GM12873 (cell line): ENCODE measurements around the gene KLF1.

Experiments
- CTCF ChIP-seq: IDR thresholded peaks from 2 replicates; pipeline ENCODE4 v1.5.1; 2012; ENCODE audit warnings: low read depth, mild to moderate bottlenecking, moderate library complexity, low read length, control low read depth; ENCODE audit not compliant: insufficient read depth; ENCODE audit errors: missing control alignments

Gene KLF1

DNA sequence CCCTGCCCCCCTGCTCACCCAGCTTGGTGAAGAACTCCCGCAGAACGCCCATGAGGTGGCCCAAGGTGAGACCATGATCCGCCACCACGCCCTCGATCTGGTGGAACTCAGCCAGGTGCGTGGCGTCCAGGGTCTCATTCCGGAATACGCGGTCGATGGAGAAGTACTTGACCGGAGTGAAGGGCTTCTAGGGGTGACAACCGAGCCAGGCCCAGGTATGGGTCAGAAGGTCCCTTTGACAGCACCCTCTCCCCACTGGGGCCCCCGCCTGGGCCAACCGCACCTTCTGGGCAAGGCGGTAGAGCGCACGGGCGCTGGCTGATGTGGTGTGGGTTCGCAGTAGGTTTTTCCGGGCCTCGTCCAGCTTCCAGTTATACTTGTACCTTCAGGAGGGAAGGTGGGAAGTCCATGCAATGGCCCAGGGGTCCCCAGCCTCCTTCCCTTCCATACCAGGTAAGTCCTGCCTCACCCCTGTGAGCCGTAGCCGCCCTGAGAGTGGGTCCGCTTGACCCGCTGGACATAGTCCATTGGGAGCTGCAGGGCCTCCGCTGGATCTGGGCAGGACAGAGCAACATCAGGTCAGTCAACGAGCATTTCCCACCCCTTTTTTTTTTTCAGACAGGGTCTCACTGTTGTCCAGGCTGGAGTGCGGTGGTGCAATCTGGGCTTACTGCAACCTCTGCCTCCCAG, 37.8 kb upstream of the KLF1 start:
- no peak for TF ChIP-seq CTCF

DNA sequence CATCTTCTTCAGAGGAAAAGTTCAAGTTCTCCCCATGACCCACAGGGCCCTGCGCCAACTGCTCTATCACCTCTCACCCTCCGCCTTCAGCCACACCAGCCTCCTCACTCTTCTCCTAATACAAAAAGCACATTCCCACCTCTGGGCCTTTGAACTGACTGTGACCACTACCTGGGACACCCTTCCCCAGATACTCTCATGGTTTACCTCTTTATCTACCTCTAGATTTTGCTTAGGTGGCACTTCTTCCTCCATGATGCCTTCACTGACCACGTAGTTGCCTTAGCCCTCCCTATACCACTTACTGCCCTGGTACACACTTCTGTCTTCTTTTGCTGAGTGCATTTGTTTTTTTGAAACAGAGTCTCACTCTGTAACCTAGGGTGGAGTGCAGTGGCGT, 36.0 kb upstream of the KLF1 start:
- TF ChIP-seq CTCF: no peak

GRCh38 chr19:12921047-12921446, 34.0 kb upstream of the KLF1 start:
- TF ChIP-seq CTCF: no peak

GRCh38 chr19:12918253-12918652, 31.3 kb upstream of the KLF1 start:
- no peak for TF ChIP-seq CTCF

DNA sequence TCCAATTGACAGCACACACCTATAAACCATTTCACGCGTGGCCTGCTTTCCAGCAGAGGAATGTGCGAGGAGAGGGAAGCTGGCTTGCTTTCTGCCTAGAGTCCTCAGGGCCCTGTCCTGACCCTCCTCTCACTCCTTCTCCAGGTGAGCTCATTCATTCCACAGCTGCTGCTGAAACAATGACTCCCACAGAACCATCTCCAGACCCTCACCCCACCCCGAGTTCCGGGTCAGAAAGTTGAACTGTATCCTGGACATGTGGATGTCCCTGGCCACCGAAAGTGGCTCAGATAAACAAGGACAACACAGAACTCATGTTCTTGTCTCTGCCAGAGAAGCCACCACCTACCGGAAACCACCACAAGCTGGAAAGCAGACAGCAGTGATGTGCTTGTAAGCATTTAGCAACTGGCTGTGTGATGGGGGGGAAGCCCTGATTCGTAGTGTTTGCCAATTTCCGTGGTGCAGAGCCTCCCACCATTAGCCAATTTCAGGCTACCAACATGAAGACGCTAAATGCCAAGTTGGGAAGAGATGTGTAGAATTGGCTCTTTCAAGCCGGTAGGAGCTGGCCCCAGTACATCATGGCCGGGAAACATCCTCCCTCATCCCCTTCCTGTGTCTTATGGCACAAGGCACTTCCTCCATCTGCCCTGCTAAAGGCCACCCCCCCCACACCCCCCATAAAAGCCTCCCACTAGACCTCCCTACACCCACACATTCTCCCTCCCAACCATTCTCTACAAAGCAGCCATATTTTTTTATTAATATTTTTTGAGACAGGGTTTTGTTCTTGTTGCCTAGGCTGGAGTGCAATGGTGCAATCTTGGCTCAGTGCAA, 27.1 kb upstream of the KLF1 start:
- TF ChIP-seq CTCF: no peak

GRCh38 chr19:12913011-12913561, 26.1 kb upstream of the KLF1 start:
- no peak for TF ChIP-seq CTCF

GRCh38 chr19:12912571-12912970, 25.6 kb upstream of the KLF1 start:
- TF ChIP-seq CTCF: no peak
